ENCODE results near the gene LAMA1.
"Not testable (repeated sequence)": the region's sequence is repeated elsewhere in the genome, so short reads cannot be mapped to it uniquely, and the experiment has no call there.

LAMA1 gene

DNA sequence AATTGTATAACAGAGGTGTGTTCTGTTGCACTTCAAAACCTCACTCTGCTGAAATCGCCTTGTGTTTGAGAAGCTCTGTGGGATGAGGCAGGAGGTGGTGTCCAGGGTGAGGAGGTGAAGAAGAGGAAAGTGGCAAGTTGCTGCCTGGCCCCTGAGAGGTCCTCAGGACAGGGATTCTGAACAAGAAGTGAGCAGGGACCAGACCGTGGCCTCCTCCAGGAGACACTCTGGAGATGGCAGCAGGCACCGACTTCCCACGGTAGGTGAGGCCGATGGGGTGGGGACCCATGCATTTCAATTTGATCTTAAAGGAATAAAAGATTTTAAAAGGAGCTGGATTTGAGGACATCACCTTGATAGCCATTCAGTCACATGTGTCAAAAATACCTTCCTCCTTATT lies 37.5 kb upstream of the LAMA1 start:
- no peak for TF ChIP-seq CTCF (IDR thresholded peaks at IDR 0.05; ENCODE audit: low read depth, low read length, missing control alignments)
- H3K4me3 ChIP-seq (replicated peaks; ENCODE audit: low read depth, low read length) = no peak overlapping the region
- DNase-seq (ENCODE audit: extremely low read depth, low read depth) = no peak

DNA sequence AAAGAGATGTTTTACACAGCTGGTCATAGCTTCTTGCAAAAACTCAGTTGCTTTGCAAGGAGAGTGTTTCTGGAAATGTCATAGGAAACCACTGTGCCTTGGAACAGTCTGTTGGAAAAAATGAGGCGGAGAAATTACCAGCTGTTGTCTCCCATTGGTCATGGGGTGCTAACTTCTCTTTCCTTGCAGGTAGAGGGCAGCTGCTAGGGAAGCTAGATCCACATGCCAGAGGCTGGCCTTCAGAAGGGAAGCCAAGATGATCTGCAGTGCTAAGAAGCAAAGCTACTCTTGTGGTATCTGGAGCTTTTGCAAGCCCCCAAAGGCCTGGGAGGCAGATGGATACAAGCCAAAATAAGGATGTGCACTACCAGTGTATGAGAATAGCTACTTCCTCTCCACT lies 34.8 kb upstream of the LAMA1 start:
- DNase-seq (ENCODE audit: extremely low read depth, low read depth) = no peak
- H3K4me3 ChIP-seq (replicated peaks; ENCODE audit: low read depth, low read length) = no peak overlapping the region
- TF ChIP-seq CTCF (IDR thresholded peaks at IDR 0.05; ENCODE audit: low read depth, low read length, missing control alignments) = no peak

- H3K4me3 ChIP-seq (replicated peaks; ENCODE audit: low read depth, low read length) = no peak overlapping the region
- DNase-seq (ENCODE audit: extremely low read depth, low read depth) = no peak
- TF ChIP-seq CTCF (IDR thresholded peaks at IDR 0.05; ENCODE audit: low read depth, low read length, missing control alignments) = no peak
Observed at GRCh38 chr18:7147399-7147798, 29.8 kb upstream of the LAMA1 start.

DNA sequence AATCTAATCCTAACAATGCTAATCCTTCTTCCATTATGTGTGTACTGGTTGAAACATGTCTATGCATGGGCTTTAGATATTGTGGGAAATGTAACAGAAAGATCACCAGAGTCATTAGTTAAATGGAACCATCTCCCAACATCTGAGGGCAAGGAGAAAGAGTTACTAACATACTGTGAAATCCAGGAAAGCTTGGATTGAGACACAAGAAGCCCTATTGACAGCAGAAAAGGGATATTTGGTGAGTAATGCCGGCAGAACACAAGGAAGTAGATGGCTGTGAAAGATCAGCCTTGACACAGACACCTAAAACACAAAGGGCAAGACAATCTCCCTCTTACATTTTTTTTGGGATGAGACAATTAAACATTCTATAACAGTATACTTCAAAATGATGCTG lies 28.5 kb upstream of the LAMA1 start:
- TF ChIP-seq CTCF (IDR thresholded peaks at IDR 0.05; ENCODE audit: low read depth, low read length, missing control alignments) = no peak
- DNase-seq (ENCODE audit: extremely low read depth, low read depth) = no peak
- no peak overlapping the region for H3K4me3 ChIP-seq (replicated peaks; ENCODE audit: low read depth, low read length)

GRCh38 chr18:7144921-7145320 lies 27.3 kb upstream of the LAMA1 start:
- not testable (repeated sequence) for DNase-seq (ENCODE audit: extremely low read depth, low read depth); H3K4me3 ChIP-seq (replicated peaks; ENCODE audit: low read depth, low read length)

DNA sequence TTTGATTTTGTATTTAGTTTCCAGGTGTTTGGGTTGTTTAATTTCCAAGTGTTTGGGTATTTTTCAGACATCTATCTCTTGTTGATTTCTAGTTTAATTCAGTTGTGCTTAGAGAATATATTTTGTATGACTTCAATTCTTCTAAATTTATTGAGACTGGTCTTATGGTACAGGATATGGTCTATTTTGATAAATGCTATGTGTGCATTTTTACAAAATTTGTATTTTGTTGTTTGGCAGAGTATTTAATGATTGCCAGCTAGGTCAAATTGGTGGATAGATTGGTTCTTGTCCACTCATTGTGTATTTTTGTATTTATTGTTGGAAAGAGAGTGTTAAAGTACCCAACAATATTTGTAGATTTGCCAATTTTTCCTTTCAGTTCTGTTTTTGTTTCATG lies 23.7 kb upstream of the LAMA1 start:
- DNase-seq (ENCODE audit: extremely low read depth, low read depth) = no peak
- H3K4me3 ChIP-seq (replicated peaks; ENCODE audit: low read depth, low read length) = no peak overlapping the region
- no peak for TF ChIP-seq CTCF (IDR thresholded peaks at IDR 0.05; ENCODE audit: low read depth, low read length, missing control alignments)

DNA sequence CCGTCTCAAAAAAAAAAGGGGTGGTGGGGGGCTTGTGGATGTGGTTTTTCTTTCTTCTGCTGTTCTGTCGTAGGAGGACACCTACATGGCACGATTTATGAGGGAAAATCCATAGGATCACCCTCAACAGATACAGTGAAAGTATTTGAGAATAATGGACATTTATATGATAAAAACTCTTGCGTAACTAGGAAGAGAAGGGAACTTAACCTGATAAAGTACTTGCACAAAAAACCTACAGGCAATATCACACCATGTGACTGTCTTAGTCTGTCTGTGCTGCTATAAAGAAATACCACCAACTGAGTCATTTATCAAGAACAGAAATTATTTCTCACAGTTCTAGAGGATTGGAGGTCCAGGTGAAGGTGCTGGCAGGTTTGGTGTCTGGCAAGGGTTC lies 21.8 kb upstream of the LAMA1 start:
- H3K4me3 ChIP-seq (replicated peaks; ENCODE audit: low read depth, low read length) = no peak overlapping the region
- no peak for TF ChIP-seq CTCF (IDR thresholded peaks at IDR 0.05; ENCODE audit: low read depth, low read length, missing control alignments)
- DNase-seq (ENCODE audit: extremely low read depth, low read depth) = no peak
